DOHH2 (cell line): ENCODE results near the gene H2AZ2.
A peak's percentile ranks its signal among the peaks of the same experiment; 100 is the strongest.

Experiments
- CTCF ChIP-seq: fragments of 200-600 bp; sonication (generic); IDR thresholded peaks from one replicate; pipeline ENCODE4 v1.5.1; 2014; ENCODE audit warnings: antibody characterized with exemption, mild to moderate bottlenecking, low read depth, low read length; ENCODE audit not compliant: poor library complexity, severe bottlenecking
- EZH2phosphoT487 ChIP-seq: fragments of 200-600 bp; sonication (generic); IDR thresholded peaks from 2 replicates; pipeline ENCODE4 v1.6.1; 2017; ENCODE audit warnings: borderline replicate concordance, mild to moderate bottlenecking, antibody characterized with exemption, low read length, moderate library complexity, mixed read lengths

DNA sequence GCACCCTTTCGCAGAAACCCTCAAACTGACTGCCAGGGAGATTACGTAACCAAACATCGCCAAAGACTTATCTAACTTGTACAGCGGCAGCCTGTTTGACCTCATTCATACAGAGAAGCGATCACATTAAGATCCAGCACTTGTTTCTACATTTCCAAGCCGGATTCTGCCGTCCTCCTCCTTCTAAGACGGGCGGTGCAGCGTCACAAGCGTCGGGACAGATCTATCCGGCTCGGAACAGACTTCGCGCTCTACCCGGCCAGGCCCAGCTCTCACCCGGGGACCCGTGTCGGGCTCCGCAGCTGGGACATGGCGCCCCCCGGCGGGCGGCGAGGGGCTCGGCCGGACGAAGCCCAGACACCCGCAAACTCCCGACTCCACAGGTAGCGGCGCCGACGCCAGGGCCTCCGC lies 373 bp downstream of the H2AZ2 start:
- TF ChIP-seq CTCF (peak; percentile 97), EZH2phosphoT487 (no peak)
